Fibroblast of pulmonary artery (primary cell): ENCODE data around the gene PRSS2.
"Not testable (repeated sequence)": the region's sequence is repeated elsewhere in the genome, so short reads cannot be mapped to it uniquely, and the experiment has no call there.

Experiments
- DNase-seq: peaks from one replicate; pipeline ENCODE4 v3.0.0-alpha.2; 2010; ENCODE audit warnings: low read depth
- H3K4me3 ChIP-seq: replicated peaks from 2 replicates; pipeline ENCODE4 v1.5.1; 2011; ENCODE audit warnings: low read depth, mild to moderate bottlenecking, control low read depth, low read length, moderate library complexity
- CTCF ChIP-seq: IDR thresholded peaks from 2 replicates; pipeline ENCODE4 v1.5.1; 2011; ENCODE audit warnings: mild to moderate bottlenecking, control low read depth, low read length, inconsistent platforms; ENCODE audit errors: missing control alignments

Gene PRSS2

GRCh38 chr7:142762104-142762503 lies 8.7 kb upstream of the PRSS2 start:
- no peak for DNase-seq
- no peak for TF ChIP-seq CTCF
- no peak overlapping the region for H3K4me3 ChIP-seq

- no peak for TF ChIP-seq CTCF
- H3K4me3 ChIP-seq = no peak overlapping the region
- DNase-seq = no peak
Measured at GRCh38 chr7:142767451-142767850, 3.3 kb upstream of the PRSS2 start.

GRCh38 chr7:142767861-142768260 lies 2.9 kb upstream of the PRSS2 start:
- no peak overlapping the region for H3K4me3 ChIP-seq
- no peak for DNase-seq
- no peak for TF ChIP-seq CTCF

GRCh38 chr7:142768885-142769284 lies 1.9 kb upstream of the PRSS2 start:
- H3K4me3 ChIP-seq, DNase-seq: not testable (repeated sequence)

- DNase-seq = no peak
- no peak overlapping the region for H3K4me3 ChIP-seq
- no peak for TF ChIP-seq CTCF
Measured at GRCh38 chr7:142771353-142771723, 568 bp downstream of the PRSS2 start.

GRCh38 chr7:142772051-142772450 lies 1.3 kb downstream of the PRSS2 start:
- DNase-seq = no peak
- H3K4me3 ChIP-seq = no peak overlapping the region
- TF ChIP-seq CTCF = no peak

- TF ChIP-seq CTCF = no peak
- no peak for DNase-seq
- no peak overlapping the region for H3K4me3 ChIP-seq
Measured at GRCh38 chr7:142772673-142773072, 1.9 kb downstream of the PRSS2 start.

GRCh38 chr7:142773230-142773629 lies 2.5 kb downstream of the PRSS2 start:
- H3K4me3 ChIP-seq = no peak overlapping the region
- DNase-seq = no peak
- no peak for TF ChIP-seq CTCF
